Activated T-helper 1 cell treated with anti-CD3 and anti-CD28 coated beads, Interleukin-2, amount 50 U/mL, for 16 hours (primary cell): ENCODE results near the gene OR3A2.
"Not testable (repeated sequence)": the region's sequence is repeated elsewhere in the genome, so short reads cannot be mapped to it uniquely, and the experiment has no call there.

Source experiments
- DNase-seq, 2 donors: peaks; one replicate each; pipeline ENCODE4 v3.0.0-alpha.2; 2020; ENCODE audit warnings: low read depth in 1 of 2, low spot score in 1 of 2

The OR3A2 gene

GRCh38 chr17:3295632-3296031, 90.5 kb downstream of the OR3A2 start:
- no peak for DNase-seq

GRCh38 chr17:3293548-3293947, 92.6 kb downstream of the OR3A2 start:
- DNase-seq = not testable (repeated sequence)

- DNase-seq = no peak
These were observed 103.2 kb downstream of the OR3A2 start for GRCh38 chr17:3282901-3283300.

- DNase-seq = no peak
These were observed 110.0 kb downstream of the OR3A2 start for GRCh38 chr17:3276126-3276525.

- no peak for DNase-seq
These were observed 114.8 kb downstream of the OR3A2 start for GRCh38 chr17:3271072-3271848.

GRCh38 chr17:3260600-3260999, 125.5 kb downstream of the OR3A2 start:
- DNase-seq = no peak

GRCh38 chr17:3260163-3260562, 125.9 kb downstream of the OR3A2 start:
- DNase-seq = no peak

GRCh38 chr17:3256575-3256974, 129.5 kb downstream of the OR3A2 start:
- no peak for DNase-seq

GRCh38 chr17:3249013-3249412, 137.1 kb downstream of the OR3A2 start:
- not testable (repeated sequence) for DNase-seq

GRCh38 chr17:3244841-3245240, 141.3 kb downstream of the OR3A2 start:
- DNase-seq = not testable (repeated sequence)

- not testable (repeated sequence) for DNase-seq
These were observed 145.1 kb downstream of the OR3A2 start for GRCh38 chr17:3241044-3241443.

- not testable (repeated sequence) for DNase-seq
These were observed 147.4 kb downstream of the OR3A2 start for GRCh38 chr17:3238685-3239084.

- not testable (repeated sequence) for DNase-seq
These were observed 153.8 kb downstream of the OR3A2 start for GRCh38 chr17:3232300-3232699.
